C4-2B (cell line): ENCODE measurements around the gene TACR1.

Experiments used
- ZFX ChIP-seq: fragments of 450-650 bp; IDR thresholded peaks from 2 replicates; pipeline ENCODE4 v1.6.1; 2017
- TF ChIP-seq, protein P1 (sequence below): fragments of 450-650 bp; conservative IDR thresholded peaks from 2 replicates; pipeline ENCODE4 v1.5.1; 2017; ENCODE audit warnings: mild to moderate bottlenecking

DNA sequence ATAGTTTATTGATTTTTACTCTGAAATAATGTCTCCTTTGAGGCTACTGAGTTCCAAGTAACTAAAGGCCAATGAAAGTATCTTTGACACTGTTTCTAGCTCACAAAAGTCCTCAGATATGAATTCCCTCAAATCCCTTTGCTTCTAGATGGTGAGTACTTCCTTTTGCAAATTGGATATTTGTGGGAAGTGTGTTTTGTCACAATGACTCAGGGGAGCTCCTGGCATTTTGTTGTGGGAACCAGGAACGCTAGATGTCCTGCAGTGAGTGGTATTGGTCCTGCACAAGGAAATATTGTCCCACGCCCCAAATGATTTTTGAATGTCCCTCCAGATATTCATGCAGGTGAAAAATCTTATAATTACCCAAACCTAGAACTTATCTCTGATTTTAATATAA, 24.3 kb downstream of the TACR1 start:
- TF ChIP-seq, protein P1, sequence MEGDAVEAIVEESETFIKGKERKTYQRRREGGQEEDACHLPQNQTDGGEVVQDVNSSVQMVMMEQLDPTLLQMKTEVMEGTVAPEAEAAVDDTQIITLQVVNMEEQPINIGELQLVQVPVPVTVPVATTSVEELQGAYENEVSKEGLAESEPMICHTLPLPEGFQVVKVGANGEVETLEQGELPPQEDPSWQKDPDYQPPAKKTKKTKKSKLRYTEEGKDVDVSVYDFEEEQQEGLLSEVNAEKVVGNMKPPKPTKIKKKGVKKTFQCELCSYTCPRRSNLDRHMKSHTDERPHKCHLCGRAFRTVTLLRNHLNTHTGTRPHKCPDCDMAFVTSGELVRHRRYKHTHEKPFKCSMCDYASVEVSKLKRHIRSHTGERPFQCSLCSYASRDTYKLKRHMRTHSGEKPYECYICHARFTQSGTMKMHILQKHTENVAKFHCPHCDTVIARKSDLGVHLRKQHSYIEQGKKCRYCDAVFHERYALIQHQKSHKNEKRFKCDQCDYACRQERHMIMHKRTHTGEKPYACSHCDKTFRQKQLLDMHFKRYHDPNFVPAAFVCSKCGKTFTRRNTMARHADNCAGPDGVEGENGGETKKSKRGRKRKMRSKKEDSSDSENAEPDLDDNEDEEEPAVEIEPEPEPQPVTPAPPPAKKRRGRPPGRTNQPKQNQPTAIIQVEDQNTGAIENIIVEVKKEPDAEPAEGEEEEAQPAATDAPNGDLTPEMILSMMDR = no peak
- no peak for TF ChIP-seq ZFX
